B cell (primary cell): ENCODE measurements around the gene LIME1.

Source experiments
- EZH2 ChIP-seq: IDR thresholded peaks from 2 replicates; pipeline ENCODE4 v1.6.1; 2012; ENCODE audit warnings: borderline replicate concordance, low read depth, mild to moderate bottlenecking, moderate library complexity, low read length; ENCODE audit not compliant: insufficient read depth, poor library complexity, severe bottlenecking
- TF ChIP-seq, protein P1 (sequence below): fragments of 200-600 bp; IDR thresholded peaks from one replicate; pipeline ENCODE4 v1.8.0; 2022; ENCODE audit warnings: antibody characterized with exemption, mild to moderate bottlenecking

DNA sequence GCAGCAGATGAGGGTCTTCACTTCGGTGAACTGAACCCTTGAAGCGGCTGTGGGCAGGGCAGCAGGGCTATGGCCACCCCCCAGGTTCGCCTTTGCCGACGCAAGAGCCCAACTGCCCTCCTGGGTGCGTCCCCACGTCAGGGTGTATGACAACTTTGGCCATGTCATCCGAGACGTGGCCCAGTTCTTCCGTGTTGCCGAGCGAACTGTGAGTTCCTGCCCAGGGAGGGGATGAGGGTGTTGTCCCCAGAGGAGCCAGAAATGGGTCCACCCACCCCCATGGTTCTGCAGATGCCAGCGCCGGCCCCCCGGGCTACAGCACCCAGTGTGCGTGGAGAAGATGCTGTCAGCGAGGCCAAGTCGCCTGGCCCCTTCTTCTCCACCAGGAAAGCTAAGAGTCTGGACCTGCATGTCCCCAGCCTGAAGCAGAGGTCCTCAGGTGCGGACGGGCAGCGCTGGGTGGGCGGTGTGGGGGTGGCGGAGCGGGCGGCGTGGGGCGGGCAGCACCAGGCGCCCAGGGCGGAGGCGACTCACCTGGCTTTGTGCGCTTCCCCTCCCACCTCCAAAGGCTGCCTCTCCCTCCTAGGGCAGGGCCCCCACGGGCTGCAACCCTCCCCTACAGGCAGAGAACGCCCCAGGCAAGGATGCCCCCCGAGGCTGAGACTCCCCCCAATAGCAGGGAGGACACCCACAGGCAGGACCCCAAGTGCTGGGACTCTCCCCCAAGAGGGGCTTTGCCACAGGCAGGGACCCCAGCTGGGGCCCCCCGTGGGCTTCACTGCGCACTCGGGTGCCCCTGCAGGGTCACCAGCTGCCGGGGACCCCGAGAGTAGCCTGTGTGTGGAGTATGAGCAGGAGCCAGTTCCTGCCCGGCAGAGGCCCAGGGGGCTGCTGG lies 46.2 kb upstream of the LIME1 start:
- TF ChIP-seq, protein P1, sequence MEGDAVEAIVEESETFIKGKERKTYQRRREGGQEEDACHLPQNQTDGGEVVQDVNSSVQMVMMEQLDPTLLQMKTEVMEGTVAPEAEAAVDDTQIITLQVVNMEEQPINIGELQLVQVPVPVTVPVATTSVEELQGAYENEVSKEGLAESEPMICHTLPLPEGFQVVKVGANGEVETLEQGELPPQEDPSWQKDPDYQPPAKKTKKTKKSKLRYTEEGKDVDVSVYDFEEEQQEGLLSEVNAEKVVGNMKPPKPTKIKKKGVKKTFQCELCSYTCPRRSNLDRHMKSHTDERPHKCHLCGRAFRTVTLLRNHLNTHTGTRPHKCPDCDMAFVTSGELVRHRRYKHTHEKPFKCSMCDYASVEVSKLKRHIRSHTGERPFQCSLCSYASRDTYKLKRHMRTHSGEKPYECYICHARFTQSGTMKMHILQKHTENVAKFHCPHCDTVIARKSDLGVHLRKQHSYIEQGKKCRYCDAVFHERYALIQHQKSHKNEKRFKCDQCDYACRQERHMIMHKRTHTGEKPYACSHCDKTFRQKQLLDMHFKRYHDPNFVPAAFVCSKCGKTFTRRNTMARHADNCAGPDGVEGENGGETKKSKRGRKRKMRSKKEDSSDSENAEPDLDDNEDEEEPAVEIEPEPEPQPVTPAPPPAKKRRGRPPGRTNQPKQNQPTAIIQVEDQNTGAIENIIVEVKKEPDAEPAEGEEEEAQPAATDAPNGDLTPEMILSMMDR, result no peak
- no peak for TF ChIP-seq EZH2
